Sigmoid colon (tissue), 4 donors: Measurements from ENCODE around the gene PSD.

Experiments
- EP300 ChIP-seq, 4 donors: sonication (generic); formaldehyde crosslinking; IDR thresholded peaks; one replicate each; pipeline ENCODE4 v1.6.1; 2017; ENCODE audit warnings: antibody characterized with exemption in 4 of 4
- TF ChIP-seq, protein P1 (sequence below), 4 experiments: fragments of 450-650 bp in 3 of 4; fragments of 200-600 bp in 1 of 4; IDR thresholded peaks; one replicate each; pipeline ENCODE4 v1.5.1; 2016 to 2019; ENCODE audit warnings: antibody characterized with exemption in 4 of 4, mild to moderate bottlenecking in 3 of 4, moderate library complexity in 2 of 4

GRCh38 chr10:102413806-102414561 lies 4.6 kb downstream of the PSD start:
- TF ChIP-seq EP300 (IDR thresholded peaks at IDR 0.05) = no peak
- TF ChIP-seq, protein P1, sequence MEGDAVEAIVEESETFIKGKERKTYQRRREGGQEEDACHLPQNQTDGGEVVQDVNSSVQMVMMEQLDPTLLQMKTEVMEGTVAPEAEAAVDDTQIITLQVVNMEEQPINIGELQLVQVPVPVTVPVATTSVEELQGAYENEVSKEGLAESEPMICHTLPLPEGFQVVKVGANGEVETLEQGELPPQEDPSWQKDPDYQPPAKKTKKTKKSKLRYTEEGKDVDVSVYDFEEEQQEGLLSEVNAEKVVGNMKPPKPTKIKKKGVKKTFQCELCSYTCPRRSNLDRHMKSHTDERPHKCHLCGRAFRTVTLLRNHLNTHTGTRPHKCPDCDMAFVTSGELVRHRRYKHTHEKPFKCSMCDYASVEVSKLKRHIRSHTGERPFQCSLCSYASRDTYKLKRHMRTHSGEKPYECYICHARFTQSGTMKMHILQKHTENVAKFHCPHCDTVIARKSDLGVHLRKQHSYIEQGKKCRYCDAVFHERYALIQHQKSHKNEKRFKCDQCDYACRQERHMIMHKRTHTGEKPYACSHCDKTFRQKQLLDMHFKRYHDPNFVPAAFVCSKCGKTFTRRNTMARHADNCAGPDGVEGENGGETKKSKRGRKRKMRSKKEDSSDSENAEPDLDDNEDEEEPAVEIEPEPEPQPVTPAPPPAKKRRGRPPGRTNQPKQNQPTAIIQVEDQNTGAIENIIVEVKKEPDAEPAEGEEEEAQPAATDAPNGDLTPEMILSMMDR (IDR thresholded peaks at IDR 0.05) = no peak
